ENCODE results near the gene SMARCC2.

DNA sequence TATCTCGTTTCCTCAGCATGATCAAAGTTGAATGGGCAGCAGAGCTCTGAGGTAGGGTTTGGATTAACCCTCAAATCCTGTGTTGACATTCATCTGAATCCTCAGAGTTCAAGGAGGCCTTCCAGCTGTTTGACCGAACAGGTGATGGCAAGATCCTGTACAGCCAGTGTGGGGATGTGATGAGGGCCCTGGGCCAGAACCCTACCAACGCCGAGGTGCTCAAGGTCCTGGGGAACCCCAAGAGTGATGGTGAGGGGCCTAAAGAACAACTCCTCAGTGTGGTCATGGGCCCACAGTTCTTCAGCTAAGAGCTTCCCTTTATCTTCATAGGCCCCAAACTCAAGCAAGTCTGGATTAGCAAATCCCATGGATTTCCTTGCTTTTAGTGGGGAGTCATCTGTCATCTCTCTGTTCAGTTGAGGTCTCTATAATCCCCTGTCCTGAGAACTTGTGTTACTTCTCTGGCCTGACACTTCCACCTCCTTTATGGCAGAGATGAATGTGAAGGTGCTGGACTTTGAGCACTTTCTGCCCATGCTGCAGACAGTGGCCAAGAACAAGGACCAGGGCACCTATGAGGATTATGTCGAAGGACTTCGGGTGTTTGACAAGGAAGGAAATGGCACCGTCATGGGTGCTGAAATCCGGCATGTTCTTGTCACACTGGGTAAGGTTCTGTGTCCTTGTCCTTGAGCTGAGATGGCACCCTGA lies 29.6 kb downstream of the SMARCC2 start:
- TF ChIP-seq, protein P1, sequence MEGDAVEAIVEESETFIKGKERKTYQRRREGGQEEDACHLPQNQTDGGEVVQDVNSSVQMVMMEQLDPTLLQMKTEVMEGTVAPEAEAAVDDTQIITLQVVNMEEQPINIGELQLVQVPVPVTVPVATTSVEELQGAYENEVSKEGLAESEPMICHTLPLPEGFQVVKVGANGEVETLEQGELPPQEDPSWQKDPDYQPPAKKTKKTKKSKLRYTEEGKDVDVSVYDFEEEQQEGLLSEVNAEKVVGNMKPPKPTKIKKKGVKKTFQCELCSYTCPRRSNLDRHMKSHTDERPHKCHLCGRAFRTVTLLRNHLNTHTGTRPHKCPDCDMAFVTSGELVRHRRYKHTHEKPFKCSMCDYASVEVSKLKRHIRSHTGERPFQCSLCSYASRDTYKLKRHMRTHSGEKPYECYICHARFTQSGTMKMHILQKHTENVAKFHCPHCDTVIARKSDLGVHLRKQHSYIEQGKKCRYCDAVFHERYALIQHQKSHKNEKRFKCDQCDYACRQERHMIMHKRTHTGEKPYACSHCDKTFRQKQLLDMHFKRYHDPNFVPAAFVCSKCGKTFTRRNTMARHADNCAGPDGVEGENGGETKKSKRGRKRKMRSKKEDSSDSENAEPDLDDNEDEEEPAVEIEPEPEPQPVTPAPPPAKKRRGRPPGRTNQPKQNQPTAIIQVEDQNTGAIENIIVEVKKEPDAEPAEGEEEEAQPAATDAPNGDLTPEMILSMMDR (conservative IDR thresholded peaks at IDR 0.05; ENCODE audit: low read length), result no peak
- no peak for TF ChIP-seq EZH2phosphoT487 (IDR thresholded peaks at IDR 0.05; ENCODE audit: borderline replicate concordance, low read depth, low read length)
